Suppressor macrophage treated with lipopolysaccharide for 1 hour (primary cell): Measurements from ENCODE around the gene CES3.
A peak's percentile ranks its signal among the peaks of the same experiment; 100 is the strongest.

ENCODE experiments used
- DNase-seq, 3 donors: peaks; one replicate each; pipeline ENCODE4 v3.0.0-alpha.2; 2020 to 2022

Gene CES3, protein sequence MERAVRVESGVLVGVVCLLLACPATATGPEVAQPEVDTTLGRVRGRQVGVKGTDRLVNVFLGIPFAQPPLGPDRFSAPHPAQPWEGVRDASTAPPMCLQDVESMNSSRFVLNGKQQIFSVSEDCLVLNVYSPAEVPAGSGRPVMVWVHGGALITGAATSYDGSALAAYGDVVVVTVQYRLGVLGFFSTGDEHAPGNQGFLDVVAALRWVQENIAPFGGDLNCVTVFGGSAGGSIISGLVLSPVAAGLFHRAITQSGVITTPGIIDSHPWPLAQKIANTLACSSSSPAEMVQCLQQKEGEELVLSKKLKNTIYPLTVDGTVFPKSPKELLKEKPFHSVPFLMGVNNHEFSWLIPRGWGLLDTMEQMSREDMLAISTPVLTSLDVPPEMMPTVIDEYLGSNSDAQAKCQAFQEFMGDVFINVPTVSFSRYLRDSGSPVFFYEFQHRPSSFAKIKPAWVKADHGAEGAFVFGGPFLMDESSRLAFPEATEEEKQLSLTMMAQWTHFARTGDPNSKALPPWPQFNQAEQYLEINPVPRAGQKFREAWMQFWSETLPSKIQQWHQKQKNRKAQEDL

DNA sequence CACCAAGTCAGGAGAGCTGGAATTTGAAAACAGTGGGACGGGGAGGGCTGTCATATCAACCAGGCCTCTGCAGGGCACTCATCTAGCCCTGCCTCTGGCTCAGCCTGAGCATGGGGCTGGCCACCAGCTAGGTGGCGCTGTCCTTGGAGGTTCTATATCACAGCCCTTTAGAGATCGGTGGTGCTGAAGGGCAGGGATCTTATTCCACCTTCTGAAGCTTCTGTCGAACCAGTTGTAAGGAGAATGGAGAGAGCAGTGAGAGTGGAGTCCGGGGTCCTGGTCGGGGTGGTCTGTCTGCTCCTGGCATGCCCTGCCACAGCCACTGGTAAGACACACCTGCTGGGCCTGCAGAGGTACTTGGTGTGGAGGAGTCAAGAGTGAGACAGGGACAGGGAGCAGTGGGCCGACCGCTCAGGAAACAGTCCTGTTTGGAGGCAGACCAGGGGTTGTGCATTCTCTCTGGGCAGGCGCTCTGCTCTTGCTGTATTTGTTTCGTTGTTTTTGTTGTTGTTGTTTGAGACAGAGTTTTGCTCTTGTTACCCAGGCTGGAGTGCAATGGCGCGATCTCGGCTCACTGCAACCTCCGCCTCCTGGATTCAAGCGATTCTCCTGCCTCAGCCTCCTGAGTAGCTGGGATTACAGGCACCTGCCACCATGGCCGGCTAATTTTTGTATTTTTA is at the start of gene CES3:
CES3 (plus strand) TSS at position 202 of the 680 bp plus-strand sequence; CDS start at position 244, 42 bp downstream.
- peak; percentile 67 to 81 (median 70) for DNase-seq

DNA sequence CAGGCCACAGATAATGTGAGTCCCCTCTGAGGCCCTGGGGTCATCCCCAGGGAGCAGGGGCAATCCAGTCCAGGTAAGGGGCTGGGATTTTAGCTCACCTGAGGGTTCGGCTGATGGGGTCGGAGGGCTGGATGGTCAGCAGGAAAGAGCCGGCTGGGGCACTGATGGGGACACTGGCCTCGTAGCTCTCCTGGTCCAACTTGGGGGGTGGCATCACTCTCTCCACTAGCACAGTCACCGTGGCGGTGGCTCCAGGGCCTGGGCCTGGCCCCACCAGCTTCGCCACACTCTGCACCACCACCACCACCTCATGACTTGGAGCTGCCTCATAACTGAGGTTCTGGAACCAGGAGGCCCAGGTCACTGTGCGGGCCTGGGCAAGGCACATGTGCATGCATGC is 49.3 kb upstream of the CES3 start:
- DNase-seq, result no peak

DNA sequence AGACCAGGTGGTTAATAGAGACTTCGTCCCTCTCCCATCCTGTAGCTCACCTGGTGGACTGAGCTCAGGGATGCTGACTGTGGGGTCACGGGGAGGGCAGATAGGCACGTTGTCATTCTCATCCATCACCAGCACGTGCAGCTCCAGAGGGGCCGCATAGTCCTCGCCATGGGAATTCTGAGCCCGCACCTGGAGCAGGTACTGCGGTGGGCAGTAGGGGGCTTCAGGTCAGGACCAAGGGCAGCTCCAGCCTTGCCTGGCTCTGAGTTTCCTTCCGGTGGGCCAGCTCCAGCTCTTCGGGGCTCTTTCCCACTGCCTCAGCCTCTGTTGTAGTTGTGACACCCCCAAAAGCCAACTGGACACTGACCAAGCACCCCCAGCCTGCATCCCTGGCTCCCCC is 48.0 kb upstream of the CES3 start:
- DNase-seq, result no peak

DNA sequence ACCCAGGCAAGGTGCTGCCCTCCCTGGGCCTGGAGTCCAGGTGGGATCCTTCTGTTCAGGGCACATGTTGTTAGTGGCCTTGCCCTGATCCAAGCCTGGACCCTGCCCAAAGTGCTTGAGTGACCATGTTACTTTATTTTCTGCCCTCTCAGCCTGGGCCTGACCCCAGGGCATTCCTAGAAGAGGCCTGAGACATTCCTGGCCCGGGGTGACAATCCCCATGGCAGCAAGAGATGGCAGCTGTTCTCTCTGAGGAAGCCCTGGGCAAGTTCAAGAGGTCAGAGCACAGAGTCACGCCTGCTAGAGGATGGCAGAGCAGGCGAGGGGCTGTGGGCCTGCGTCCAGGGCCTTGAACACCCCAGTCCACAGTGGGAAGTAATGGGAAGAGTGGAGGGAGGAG is 47.4 kb upstream of the CES3 start:
- DNase-seq, result no peak

DNA sequence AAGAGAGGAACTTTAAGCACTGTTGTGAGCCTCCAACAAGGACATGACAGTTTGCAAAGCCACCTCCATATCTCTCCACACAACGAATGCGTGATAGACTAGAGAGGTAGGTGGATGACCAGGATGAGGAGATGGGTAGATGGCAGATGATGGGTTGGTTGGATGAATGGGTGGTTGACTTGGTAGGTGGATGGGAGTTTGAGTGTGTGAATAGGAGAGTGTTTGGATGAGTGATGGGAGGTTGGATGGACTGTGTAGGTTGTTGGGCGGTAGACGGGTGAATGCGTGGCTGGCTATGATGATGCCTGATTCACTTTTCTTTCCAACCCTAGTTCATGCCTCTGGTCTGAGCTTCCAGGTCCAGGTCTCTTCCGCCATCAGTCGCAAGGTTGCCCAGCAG is 46.5 kb upstream of the CES3 start:
- no peak for DNase-seq

DNA sequence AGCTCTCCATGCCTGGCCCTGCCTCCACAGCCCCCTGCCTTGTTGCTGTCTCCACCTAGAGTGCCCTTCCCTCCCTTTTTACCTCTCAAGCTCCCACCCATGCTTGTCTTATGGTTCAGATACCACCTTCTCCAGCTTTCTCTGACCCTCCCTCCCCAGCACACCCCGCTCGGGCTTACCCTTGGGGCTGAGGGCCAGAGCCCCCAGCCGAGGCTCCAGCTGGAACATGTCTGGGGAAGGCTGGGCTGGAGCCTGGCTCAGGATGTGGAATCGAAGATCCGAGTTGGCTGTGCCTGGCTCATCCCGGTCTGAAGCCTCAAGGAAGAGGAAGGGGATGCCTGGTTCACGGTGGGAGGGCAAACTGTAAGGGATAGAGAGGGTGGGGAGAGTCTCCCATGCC is 46.0 kb upstream of the CES3 start:
- DNase-seq, result no peak

DNA sequence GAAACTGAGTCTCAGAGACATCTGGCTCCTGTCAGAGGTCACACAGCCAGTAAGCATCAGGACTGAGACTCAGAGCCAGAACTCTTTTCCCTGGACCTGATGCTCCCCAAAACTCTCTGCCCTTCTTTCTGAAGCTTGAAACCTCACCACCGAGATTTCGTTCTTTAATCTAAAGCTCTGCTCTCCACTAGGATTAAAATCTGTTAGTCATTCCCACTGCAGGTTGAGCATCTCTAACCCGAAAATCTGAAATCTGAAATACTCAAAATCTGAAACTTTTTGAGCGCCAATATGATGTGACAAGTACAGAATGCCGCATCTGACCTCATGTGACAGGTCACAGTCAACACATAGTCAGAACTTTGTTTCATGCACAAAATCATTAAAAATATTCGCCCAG is 44.5 kb upstream of the CES3 start:
- no peak for DNase-seq

DNA sequence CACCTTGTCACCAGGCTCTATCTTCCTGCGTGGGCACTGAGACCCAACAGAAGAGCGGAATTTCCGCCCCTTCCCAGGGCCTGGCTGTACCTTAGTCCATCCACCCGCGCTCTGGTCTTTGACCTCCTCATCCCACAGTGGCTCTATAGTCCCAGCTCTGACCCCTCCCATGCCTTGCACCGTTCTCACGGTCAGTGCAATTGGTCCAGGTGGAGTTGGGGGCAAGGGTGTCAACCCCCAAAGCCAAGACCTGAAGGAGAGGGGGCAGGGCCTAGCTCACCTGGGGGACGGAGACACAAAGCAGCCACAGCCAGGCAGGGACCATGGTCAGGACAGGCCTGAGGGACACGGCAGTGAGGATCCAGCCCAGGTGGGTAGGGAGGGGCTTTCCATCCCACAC is 43.3 kb upstream of the CES3 start:
- DNase-seq, result no peak

DNA sequence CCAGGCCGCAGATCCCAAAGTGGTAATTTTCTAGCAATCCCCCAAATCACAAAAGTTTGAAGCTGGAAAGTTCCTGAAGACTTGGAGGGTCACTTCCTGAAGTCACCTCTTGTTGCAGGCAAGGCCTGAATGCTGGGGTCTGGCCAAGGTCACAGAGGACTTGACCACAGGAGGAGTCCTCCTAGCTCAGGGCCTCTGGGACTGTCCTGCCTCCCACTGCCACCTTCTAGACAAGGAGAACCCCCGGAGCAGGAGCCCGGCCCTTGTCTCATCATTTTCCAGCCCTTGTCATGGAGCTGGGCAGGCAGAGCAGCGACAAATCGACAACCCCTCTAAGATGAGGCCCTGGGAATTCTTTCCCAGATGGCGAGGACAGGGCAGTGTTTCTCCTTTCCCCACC is 42.7 kb upstream of the CES3 start:
- no peak for DNase-seq

DNA sequence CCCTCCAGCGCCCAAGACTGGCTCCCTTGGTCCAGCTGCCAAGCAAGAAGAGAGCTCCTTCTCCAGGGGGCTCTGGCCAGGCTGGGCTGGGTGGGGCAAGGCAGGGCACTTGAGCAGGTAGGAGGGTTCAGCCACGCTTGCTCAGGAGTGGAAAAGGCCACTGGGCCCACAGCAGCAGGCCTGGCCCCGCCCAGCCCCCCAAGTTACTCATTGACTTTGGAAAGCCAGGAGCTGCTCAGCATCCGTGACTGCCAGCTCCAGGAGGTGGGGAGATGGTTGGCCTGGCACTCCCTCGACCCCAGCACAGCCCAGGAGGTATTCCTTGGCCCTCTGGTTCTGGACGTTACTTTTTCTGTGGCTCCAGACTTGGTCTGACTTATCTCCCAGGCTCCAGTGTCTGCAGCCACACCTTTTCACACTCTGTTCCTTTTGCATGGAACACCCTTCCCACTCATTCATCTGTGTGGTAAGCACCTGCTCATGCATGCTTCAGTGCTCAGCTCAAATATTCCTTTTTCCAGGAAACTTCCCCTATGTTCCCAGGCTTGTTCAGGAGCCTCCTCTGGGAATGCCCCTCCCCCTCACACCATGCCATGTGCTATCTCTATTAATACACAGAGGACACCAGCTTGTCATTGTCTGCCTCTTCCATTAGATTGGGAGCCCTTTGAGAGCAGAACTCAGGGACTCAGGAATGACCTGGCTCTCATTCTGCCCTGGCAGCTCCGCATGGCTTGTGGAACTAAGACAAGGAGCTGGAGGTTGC is 42.1 kb upstream of the CES3 start, which contains the start of gene CDH16:
CDH16 (minus strand) TSS at position 83 of the 766 bp plus-strand sequence. CDS start 820 bp downstream, outside the sequence.
- no peak for DNase-seq

DNA sequence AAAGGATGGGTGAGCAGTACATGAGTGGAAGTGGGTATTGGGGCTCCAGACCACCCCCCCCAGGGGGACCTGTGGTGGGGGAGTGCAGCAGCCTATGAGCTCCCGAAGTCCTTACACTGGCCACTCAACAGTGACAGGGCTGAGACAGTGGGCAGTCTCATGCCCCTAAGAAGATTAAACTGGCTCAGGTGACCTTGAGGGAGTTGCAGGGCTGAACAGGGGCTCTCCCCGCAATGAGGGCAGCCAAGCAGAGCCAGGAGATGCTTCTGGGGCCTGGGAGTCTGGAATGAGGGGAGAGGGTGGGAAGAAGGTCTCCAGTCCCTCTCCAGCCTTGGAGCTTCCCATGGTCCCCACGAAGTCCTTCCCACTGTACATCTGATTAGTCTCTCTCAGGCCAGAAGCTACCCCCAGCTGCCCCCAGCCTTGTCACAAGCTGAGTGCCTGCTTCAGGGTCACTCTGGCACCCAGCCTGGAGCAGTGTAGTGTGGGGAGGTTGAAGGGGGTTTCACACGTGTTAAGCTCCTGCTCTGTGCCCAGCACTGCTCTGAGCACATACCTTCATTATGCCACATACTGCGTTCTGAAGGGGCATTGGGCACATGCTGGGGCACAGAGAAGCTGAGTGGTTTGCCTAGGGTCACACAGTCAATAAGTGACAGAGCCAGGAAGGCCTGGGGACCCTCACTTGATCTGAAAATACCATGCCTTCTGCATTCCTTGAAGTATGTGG is 41.3 kb upstream of the CES3 start:
- no peak for DNase-seq

DNA sequence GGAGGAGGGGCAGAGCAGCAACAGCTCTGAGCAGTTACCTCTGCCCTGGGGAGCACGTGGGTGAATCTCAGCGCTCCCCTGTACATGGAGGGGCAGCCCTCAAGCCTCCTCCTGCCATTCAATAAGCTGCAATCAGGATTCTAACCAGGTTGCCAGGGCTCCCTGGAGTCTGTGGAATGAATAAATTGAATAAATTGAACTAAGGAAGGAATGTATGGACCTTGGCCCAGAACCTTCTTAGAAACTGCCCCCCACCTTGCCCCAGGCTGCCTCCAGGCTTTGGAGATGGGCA is 40.8 kb upstream of the CES3 start:
- no peak for DNase-seq

DNA sequence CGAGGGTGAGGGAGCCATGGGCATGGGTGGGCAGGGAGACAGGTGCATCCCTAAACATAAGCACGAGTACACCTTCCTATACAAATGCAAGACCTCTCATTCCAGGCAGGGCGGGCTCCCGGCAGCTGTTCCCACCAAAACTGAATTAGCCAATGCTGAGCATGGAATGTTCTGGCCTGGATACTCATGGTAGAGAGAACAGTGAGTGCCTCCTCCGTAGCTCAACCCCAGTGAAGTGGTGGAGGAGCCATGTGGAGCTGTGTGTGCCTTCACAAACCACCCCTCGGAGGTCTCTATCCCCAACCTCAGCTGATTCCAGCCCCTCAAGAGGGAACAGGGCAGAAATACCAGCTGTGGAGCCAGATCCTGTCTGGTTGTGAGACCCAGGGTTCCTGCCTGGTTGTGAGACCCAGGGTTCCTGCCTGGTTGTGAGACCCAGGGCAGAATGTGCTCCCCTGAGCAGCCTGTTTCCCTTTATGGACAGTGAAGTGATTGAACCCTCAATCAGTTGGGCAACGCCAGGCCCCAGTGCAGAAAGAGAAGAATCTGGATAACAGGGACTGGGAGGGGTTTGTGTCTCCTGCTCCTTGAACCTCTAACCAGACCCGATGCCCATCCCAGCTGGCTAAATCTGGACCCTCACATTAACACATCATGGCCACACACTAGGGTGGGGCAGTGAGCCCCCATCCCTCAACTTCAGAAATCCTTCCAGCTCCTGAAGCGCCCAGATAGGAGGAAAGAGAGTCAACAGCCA is 40.0 kb upstream of the CES3 start:
- DNase-seq, result no peak

DNA sequence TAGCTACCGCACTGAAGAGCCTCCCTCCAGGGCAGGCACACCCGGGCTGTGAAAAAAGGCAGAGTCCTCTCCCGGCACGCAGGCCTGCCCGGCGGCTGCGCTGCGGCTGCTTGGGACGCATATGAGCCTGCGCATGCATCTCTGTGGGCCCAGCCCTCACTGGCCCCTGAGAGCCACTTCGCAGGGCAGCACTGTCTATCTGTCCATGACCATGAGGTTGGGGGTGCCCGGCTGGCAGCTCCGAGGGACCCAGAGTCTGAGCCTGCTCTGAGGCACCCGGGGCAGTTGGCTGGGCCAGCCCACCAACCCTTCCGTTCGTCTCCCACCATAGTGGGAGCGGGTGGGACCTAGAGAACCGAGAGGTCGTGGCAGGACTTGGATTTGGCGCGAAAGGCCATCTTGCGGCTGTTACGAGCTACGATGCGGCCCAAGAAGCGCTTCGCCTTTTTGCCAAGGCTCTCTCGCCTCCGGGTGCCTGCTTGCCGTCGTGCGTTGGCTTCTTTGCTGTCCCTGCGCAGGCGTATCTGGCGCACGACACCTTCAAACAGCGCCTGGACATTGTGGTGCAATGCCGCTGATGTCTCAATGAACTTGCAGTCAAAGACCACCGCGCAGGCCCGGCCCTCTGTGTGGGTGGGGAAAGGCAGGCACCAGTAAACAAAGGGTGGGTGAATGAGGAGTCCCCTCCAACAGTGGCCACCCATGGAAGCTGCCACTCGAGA is 39.2 kb upstream of the CES3 start:
- DNase-seq, result no peak

DNA sequence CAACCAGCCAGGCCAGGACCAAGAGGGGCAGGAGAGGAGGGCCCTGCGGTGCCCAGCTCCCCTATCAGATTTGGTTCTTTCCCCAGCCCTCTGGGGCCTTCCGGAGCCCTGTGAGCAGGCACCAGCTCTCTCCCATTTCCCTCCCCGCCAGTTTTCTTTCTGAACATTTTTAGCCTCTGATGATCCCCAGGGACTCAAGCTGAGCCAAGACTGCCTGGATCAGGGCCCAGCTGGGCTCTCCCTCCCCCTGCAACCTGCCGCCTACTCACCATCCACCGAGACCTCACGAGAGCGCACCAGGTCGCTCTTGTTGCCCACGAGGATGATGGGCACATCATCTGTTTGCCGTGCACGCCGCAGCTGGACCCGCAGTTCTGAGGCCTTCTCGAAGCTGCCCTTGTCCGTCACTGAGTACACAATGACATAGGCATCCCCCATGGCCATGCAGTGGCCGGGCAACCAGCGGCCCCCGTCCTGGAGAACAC is 37.8 kb upstream of the CES3 start:
- DNase-seq, result no peak

DNA sequence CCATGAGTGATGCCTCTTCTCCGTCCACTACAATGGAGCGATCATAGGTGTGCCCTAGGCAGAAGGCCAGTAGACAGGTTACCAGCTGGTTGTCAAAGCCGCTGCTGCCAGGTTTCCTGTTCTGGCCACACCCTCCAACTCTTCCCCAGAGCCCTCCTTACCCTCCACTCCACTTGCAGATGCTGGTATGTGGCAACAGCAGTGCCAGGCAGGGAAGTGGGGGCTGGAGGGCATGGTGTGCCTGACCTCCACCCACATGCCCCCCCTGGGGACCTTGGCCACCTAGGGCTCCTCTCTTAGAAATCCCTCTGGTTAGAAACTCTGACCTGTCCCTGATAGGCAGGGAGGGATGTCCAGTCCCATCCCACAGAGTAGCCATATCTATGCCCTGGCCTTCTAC is 37.2 kb upstream of the CES3 start:
- DNase-seq, result no peak

DNA sequence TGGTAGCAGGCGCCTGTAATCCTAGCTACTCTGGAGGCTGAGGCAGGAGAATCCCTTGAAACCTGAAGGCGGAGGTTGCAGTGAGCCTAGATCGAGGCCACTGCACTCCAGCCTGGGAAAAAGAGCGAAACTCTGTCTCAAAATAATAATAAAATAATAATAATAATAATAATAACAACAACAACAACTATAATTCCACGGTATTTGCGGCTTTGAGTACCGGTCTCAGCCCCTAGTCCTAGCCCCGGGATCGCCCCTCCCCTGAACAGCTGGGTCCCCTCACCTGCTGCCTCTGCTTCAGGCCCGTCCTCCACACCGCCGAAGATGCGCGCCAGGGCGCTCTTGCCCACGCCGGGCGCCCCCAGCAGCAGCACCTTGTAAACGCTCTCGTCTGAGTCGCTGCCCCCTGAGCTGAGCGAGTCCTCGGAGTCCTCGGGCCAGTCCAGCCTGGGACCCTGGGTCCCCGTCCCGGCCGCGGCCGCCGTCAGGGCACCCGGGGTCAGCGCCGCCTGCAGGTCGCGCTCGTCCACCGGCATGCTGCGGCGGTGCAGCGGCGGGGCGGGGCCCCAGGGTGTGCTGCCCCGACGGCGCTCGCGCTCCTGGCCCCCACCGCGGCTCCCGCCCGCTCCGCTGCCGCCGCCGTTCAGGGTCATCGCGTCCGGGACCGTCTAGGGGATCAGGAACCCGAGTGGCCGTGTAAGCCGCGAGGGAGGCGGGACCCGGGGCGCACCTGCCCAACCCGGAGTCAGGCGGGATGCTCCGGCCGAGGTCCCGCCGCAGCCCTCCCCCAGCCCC is 36.3 kb upstream of the CES3 start:
- DNase-seq, result peak; percentile 45 to 79 (median 58)

DNA sequence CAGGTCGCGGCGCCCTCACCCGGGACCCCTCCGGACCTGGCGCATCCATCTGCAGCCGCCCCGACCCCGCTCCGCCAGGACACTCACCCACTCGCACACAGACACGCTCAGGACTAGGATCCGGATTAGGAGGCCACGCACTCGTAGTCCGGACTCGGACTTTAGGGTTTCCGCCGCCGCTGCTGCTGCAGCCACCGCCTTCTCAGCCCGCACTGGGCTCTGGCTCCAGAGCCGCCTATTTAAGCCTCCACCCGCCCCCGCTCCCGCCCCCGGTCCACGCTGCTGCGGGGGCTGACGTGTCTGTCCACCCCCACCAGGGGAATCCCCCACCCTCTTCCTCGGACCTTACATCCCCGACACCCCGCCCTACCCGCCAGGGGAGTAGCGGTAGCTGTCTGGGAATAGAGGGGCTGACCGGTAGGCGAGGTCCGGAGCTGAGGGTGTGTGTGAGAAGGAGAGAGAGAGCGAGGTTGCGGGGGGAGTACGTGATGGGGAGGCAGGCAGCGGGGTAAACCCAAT is 35.7 kb upstream of the CES3 start, which contains the start of gene RRAD:
RRAD (minus strand) TSS at position 214 of the 519 bp plus-strand sequence. CDS start 356 bp downstream, outside the sequence.
- DNase-seq, result peak; percentile 50 to 70 (median 56)

DNA sequence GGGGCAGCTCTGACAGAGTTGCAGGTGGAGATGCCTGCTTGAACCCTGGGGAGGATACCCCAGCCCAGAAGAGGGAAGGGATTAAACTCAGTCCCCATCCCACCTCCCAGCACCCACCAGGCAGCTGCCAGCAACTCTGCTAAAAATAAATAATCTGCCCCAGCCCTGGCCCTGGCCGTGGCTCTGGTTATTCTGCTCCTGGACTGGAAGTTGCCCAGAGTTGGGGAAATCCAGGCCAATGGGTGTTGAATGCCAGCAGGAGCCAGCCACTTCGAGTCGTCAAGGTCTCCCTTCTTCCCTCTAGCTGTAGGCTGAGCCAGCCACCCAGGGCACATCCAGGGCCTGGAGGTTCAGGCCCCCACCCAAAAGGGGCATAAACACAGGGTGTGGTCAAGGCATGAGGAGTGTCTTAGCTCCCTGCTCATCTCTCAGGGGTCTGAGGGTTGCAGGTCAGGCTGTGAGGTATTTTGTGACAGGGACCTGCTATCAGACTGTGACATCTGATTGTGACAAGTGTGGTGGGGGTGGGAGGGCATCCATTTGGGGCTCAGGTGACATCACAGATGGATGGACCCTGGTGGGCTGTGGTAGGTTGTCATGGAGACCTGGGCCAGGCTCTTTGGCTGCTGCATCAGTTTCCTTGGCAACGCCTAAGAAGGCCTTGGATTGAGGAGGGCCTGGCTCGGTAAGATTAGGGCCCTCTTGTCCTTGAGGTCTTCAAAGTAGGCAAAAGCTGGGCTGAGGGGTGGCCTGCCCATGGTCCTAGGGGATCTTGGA is 34.7 kb upstream of the CES3 start:
- DNase-seq, result no peak
